GM19468 (cell line): ENCODE measurements around the gene MAN1C1.
"Not testable (repeated sequence)": the region's sequence is repeated elsewhere in the genome, so short reads cannot be mapped to it uniquely, and the experiment has no call there.

ENCODE experiments used
- ATAC-seq: cut with Tn5 transposase; IDR thresholded peaks from one replicate; pipeline ENCODE4 v1.9.1; 2021; ENCODE audit warnings: mild to moderate bottlenecking, moderate library complexity, moderate number of reproducible peaks; ENCODE audit not compliant: unreplicated experiment; ENCODE audit errors: extremely low read depth

MAN1C1 gene

GRCh38 chr1:25729045-25729444, 112.5 kb downstream of the MAN1C1 start:
- no peak for ATAC-seq

DNA sequence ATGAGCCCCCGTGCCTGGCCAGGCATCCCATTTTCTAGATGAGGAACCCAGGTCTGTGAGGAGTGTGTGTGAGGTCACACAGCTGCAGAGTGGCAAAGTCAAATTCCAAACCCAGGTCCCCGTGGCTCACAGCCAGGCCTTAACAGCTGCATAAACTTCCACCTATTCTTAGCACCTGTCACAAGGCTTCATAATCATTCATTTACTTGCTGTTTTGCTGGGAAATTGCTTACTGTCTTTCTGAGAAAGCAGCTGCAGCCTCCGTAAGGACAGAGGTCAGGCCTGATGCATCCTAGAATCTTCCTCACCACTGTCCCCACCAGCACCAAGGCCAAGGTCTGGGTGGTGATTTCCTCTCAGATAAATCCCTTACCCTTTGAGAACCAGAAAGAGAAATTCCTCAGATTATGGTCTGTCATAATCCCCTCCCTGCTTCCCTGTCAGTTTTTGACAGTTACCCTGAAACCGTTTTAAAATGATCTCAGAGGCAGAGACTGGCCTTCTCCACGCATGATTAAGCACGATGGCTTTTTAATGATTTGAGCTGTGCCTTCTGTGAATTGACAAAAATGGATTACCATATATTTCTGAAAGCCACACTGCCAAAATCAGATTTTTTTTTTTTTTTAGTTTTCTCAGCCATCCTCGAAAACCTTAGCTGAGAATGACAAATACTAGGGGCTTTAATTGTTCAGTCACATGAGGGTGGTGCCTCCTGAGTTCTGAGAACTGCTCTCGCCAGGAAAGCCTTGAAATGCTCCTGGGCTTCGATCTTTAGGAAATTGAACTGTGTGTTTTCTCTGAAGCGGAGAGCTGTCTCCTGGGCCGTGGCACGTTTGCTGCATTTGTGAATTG, 113.4 kb downstream of the MAN1C1 start:
- ATAC-seq = no peak

GRCh38 chr1:25731148-25731547, 114.6 kb downstream of the MAN1C1 start:
- ATAC-seq = no peak

GRCh38 chr1:25731626-25732370, 115.2 kb downstream of the MAN1C1 start:
- no peak for ATAC-seq

DNA sequence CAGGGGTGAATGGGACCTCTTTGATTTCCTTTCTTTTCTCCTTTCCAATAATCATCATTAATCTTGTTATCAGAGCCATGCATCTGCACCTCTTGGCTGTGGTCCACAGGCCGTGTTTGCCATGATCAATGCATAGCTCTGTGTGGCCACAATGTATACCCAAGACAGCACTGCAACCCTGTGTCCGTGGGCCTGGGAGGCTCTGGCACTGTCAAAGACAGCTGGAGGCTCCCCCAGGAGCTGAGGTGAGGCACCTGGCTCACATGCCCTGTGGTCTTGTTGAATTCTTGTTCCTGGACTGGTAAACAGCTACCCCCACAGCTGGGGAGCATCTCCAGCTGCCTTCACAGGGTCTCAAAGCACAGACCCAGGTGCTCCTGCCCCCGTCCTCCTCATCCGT, 116.2 kb downstream of the MAN1C1 start:
- ATAC-seq = no peak

GRCh38 chr1:25733271-25733670, 116.7 kb downstream of the MAN1C1 start:
- ATAC-seq = no peak

- not testable (repeated sequence) for ATAC-seq
Observed at GRCh38 chr1:25734991-25735390, 118.4 kb downstream of the MAN1C1 start.

- no peak for ATAC-seq
Observed at GRCh38 chr1:25735956-25736529, 119.5 kb downstream of the MAN1C1 start.

DNA sequence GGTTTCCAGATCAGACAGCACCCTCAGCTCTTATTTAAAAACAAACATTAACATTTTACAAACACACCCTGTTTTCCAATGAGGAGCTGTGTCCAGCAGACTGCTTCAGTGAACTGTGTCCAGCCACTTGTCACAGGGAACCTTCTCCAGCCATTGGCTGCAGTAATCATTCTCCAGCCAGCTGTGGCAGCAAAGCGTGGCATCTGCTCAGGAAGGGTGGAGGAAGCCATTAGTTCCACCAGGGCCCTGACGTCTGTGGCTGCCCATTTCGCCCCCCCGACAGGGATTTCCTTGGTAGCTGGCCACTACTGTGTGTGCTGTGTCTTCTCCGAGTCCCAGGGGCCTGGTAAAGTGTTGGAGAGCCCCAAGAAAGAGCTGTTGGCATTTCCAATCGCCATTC, 120.5 kb downstream of the MAN1C1 start:
- no peak for ATAC-seq

DNA sequence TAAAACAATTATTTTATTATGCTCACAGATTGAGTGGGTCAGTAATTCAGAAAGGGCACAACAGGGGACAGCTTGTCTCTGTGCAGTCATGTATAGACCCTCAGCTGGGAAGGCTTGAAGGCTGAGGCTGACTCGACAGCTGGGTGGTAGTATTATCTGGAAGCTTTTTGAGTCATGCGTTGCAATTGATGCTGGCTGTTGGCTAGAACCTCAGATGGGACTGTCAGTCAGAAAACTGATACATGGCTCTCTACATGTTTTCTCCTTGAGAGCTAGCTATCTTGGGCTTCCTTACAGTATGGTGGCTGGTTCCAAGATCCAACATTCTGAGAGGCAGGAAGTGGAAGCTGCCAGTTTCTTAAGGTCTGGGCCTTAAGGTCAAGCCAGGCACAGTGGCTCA, 121.9 kb downstream of the MAN1C1 start:
- ATAC-seq = no peak

DNA sequence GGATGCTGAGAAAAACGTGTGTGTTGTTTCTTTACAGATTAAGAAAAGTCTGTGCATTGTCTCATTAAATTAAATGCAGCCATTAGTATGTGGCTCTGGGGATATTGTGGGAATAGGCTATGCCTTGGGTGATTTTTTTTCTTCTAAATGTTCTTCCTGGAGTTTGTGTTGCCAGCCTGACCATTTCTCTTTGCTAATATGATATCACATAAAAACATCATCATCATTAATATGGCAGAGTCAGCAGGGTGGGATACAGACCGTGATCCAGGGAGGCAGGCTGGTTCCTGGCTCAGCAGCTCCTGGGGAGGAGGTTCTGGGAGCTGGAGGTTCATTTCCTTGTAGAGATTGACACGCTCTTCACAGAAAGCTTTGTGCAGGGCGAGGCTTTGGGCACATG, 122.8 kb downstream of the MAN1C1 start:
- ATAC-seq = no peak

- no peak for ATAC-seq
Observed at GRCh38 chr1:25740071-25740470, 123.5 kb downstream of the MAN1C1 start.

DNA sequence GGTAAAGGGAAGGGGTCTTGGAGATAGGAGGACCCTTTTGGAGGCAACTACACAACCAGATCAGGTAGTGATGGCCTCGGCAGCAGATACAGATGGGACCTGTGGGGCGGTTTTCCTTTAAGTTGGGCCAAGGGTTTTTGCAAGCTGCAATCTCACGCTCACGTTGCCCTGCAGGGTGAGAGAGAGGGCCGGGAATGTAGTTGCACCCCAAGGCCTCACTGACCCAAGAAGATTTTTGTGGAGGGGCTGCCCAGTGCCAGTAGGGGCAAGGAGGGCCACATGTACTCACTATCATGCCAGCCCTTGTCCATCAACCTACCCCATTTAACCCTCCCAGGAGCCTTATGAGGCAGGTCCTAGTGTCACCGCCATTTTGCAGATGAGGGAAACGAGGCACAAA, 125.7 kb downstream of the MAN1C1 start:
- ATAC-seq = no peak

GRCh38 chr1:25743164-25744139, 126.9 kb downstream of the MAN1C1 start:
- no peak for ATAC-seq

DNA sequence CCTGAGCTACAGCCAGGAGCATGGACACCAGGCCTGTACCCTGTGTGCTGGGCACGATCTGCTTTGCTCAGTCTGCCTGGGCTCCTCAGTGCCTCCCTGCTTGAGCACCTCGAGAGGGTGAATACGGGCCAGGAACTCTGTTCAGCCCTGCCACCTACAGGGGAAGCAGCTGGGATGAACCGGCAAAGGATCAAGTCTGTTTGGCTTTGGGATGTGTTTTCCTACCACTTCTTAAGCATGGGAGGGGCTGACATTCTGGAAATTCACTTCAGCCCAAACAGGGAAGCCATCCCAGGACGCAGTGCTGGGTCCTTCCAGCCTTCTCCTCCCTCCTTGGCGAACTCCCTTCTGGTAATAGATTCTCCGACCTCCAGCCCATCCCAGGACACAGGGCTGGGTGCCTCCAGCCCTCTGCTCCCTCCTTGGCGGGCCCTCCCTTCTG, 127.6 kb downstream of the MAN1C1 start:
- ATAC-seq = no peak

DNA sequence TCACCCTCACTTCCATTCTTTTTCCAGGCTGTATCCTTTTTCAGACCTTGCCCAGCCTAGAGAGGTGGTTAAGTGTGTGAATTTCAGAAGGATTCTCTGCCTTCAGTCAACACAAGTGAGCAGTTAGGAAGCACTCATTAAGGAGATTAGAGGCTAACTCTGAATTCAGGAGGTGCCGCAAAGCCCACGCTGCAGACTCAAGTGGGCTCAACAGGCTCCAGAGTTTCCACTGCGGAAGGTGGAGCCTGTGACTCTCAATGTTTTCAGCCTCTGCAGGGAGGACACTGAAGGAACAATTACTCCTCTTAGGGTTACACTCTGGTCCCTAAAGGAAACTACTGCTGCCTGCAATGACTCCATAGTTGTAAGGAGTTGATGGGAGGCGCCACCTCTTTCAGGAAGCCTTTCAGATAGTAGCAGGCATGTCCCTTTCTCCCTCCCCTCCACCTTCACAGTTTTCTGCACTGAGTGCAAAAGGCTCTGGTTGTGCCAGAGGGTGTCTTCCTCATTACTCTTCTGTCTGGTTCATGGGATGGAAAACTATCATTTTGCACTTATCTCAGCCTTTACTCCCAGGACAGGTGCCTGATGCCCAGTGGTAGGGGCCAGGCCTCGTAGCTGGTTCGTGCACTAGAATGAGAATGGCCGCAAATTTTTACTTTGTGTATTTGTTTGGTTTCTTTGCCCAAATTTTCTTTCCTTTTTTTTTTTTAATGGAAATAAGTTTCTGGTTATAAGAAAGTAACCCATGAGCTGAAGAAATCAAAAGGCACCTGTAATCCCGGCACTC, 128.2 kb downstream of the MAN1C1 start:
- ATAC-seq = no peak

DNA sequence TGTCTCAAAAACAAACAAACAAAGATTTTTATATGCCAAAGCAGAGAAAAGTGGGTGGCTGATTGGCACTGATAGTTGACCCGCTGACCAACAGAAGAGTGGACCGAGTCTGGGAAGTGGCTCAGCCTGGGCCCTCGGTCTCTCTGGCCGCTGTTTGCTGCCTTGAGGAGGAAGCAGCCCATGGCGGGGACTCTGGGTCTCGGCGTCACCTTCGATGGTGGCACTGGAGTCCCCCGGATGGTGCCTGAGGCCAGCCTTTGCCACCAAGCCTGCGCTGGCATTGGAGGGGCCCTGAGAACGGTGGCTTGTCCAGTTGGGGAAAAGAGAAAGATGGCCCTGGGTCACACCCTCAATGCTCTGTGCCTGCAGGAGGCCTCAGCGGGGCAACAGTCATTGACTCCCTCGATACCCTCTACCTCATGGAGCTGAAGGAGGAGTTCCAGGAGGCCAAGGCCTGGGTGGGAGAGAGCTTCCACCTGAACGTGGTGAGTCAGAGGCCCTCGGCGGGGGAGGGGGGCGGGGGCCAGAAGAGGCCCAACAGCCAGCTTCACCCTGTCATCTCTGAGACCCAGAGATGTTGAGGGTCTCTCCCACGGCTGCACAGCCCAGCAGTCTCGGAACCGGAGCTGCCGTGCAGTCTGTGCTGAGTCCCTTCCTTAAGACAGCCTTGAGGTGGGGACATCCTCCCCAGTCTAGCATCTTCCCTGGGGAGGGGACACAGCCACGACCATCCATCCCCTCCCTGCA, 129.9 kb downstream of the MAN1C1 start:
- no peak for ATAC-seq

DNA sequence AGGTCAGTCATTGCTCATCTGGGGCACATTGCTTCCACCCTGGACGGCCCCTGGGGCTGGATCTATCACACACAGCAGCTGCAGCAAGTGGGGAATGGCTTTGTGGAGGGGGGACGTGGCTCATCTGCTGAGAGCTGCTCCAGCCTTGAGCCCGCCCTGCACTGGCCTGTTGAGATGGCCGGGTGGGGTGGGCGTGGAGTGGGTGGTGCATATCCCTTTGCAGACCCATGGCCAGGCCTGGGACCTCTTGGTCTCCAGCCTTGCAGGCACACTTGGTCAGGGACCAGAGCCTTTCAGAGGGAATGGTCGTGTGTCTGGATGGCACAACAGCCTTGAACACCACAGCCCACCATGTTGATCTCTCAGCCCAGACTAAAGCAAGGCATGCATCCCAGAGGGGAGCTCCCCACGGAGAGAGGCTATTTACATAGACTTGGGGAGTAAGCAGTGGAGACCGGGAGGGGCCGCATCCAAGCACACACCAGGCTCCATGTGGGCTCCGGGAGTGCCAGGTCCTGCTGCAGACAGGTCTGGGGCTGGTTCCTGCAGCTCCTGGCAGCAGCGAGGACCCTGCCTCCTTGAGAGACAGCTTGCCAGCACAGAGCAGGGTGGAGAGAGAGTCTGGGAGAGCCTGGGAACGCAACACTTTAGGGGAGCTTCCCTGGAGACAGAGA, 130.6 kb downstream of the MAN1C1 start:
- ATAC-seq = no peak
